AG09309 (cell line): ENCODE data around the gene HPN.
A peak's percentile ranks its signal among the peaks of the same experiment; 100 is the strongest.
"Not testable (repeated sequence)": the region's sequence is repeated elsewhere in the genome, so short reads cannot be mapped to it uniquely, and the experiment has no call there.

Experiments
- DNase-seq: peaks from one replicate; pipeline ENCODE4 v3.0.0-alpha.2; 2010; ENCODE audit warnings: low read depth
- H3K4me3 ChIP-seq: 2 replicates; pipeline ENCODE4 v1.5.1; 2011; ENCODE audit warnings: mild to moderate bottlenecking, low read depth, low read length, moderate library complexity; ENCODE audit not compliant: control insufficient read depth
- CTCF ChIP-seq: IDR thresholded peaks from 2 replicates; pipeline ENCODE4 v1.5.1; 2011; ENCODE audit warnings: mild to moderate bottlenecking, low read depth, low read length, inconsistent platforms; ENCODE audit not compliant: insufficient read depth, control insufficient read depth; ENCODE audit errors: missing control alignments

The HPN gene

GRCh38 chr19:35009424-35010415 lies 31.8 kb upstream of the HPN start:
- TF ChIP-seq CTCF: no peak

GRCh38 chr19:35011091-35011689 lies 30.3 kb upstream of the HPN start:
- no peak overlapping the region for H3K4me3 ChIP-seq
- no peak for TF ChIP-seq CTCF
- DNase-seq: no peak

More at GRCh38 chr19:35009424-35010415, 31.8 kb upstream of the HPN start:
- no peak overlapping the region for H3K4me3 ChIP-seq
- no peak for DNase-seq

GRCh38 chr19:35011737-35012682 lies 29.5 kb upstream of the HPN start:
- no peak for TF ChIP-seq CTCF
- H3K4me3 ChIP-seq: no peak overlapping the region
- DNase-seq: no peak

GRCh38 chr19:35013041-35013819 lies 28.3 kb upstream of the HPN start:
- TF ChIP-seq CTCF: peak; percentile 96
- H3K4me3 ChIP-seq: no peak overlapping the region
- no peak for DNase-seq

GRCh38 chr19:35013820-35014754 lies 27.4 kb upstream of the HPN start:
- no peak overlapping the region for H3K4me3 ChIP-seq
- TF ChIP-seq CTCF: no peak
- no peak for DNase-seq

- DNase-seq, H3K4me3 ChIP-seq: not testable (repeated sequence)
Observed at GRCh38 chr19:35014774-35015173, 26.7 kb upstream of the HPN start.
